ENCODE results near the gene ASB6. TPM values are rescaled to one million over a fixed set of nuclear protein-coding genes. Genes with fewer than 3 reads are reported as not detected.

ASB6 gene
- total and polyA plus RNA-seq, 2 of the 13 experiments (the other 11 are each of a cell fraction or from before 2014, with no cell fraction given) = 8.2 to 8.4 TPM

GRCh38 chr9:129626079-129626624, 15.8 kb downstream of the ASB6 start, which contains the start of gene NTMT1 (continued):
- TF ChIP-seq, protein P1, sequence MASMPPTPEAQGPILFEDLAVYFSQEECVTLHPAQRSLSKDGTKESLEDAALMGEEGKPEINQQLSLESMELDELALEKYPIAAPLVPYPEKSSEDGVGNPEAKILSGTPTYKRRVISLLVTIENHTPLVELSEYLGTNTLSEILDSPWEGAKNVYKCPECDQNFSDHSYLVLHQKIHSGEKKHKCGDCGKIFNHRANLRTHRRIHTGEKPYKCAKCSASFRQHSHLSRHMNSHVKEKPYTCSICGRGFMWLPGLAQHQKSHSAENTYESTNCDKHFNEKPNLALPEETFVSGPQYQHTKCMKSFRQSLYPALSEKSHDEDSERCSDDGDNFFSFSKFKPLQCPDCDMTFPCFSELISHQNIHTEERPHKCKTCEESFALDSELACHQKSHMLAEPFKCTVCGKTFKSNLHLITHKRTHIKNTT (CRISPR knock-in tag; IDR thresholded peaks at IDR 0.05) = no peak
- TF ChIP-seq TBX2 (CRISPR knock-in tag; IDR thresholded peaks at IDR 0.05; ENCODE audit: borderline replicate concordance) (peak; percentile 50), NR2C2 (CRISPR knock-in tag; IDR thresholded peaks at IDR 0.05; ENCODE audit: borderline replicate concordance) (no peak), TEAD2 (CRISPR knock-in tag; IDR thresholded peaks at IDR 0.05) (no peak), ZBTB39 (CRISPR knock-in tag; IDR thresholded peaks at IDR 0.05) (0 out of 2 replicates have a peak, but pooled peaks have one; percentile 48), TARDBP (CRISPR knock-in tag; IDR thresholded peaks at IDR 0.05) (peak; percentile 73; the same call in 1 of the 2 replicates), UBTF (CRISPR knock-in tag; IDR thresholded peaks at IDR 0.05) (no peak; the same call in none of the 2 replicates), HES4 (CRISPR knock-in tag; IDR thresholded peaks at IDR 0.05; ENCODE audit: borderline replicate concordance) (peak; percentile 85; the same call in 1 of the 2 replicates), BHLHE40 (IDR thresholded peaks at IDR 0.05; ENCODE audit: low read length) (peak; percentile 94), ZBTB38 (CRISPR knock-in tag; IDR thresholded peaks at IDR 0.05) (no peak; the same call in none of the 2 replicates), ZNF557 (CRISPR knock-in tag; IDR thresholded peaks at IDR 0.05) (no peak; the same call in 1 of the 2 replicates), ZBTB14 (CRISPR knock-in tag; IDR thresholded peaks at IDR 0.05) (peak; percentile 95)
- TF ChIP-seq, protein P2, sequence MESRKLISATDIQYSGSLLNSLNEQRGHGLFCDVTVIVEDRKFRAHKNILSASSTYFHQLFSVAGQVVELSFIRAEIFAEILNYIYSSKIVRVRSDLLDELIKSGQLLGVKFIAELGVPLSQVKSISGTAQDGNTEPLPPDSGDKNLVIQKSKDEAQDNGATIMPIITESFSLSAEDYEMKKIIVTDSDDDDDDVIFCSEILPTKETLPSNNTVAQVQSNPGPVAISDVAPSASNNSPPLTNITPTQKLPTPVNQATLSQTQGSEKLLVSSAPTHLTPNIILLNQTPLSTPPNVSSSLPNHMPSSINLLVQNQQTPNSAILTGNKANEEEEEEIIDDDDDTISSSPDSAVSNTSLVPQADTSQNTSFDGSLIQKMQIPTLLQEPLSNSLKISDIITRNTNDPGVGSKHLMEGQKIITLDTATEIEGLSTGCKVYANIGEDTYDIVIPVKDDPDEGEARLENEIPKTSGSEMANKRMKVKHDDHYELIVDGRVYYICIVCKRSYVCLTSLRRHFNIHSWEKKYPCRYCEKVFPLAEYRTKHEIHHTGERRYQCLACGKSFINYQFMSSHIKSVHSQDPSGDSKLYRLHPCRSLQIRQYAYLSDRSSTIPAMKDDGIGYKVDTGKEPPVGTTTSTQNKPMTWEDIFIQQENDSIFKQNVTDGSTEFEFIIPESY (CRISPR knock-in tag; IDR thresholded peaks at IDR 0.05) = no peak
- TF ChIP-seq, protein P3, sequence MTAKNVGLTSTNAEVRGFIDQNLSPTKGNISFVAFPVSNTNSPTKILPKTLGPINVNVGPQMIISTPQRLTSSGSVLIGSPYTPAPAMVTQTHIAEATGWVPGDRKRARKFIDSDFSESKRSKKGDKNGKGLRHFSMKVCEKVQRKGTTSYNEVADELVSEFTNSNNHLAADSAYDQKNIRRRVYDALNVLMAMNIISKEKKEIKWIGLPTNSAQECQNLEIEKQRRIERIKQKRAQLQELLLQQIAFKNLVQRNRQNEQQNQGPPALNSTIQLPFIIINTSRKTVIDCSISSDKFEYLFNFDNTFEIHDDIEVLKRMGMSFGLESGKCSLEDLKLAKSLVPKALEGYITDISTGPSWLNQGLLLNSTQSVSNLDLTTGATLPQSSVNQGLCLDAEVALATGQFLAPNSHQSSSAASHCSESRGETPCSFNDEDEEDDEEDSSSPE (CRISPR knock-in tag; IDR thresholded peaks at IDR 0.05) = peak; percentile 76
- TF ChIP-seq, protein P4, sequence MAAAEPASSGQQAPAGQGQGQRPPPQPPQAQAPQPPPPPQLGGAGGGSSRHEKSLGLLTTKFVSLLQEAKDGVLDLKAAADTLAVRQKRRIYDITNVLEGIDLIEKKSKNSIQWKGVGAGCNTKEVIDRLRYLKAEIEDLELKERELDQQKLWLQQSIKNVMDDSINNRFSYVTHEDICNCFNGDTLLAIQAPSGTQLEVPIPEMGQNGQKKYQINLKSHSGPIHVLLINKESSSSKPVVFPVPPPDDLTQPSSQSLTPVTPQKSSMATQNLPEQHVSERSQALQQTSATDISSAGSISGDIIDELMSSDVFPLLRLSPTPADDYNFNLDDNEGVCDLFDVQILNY (CRISPR knock-in tag; conservative IDR thresholded peaks at IDR 0.05) = peak; percentile 65; the same call in 1 of the 2 replicates
